22Rv1 (cell line): Measurements from ENCODE around the gene ENTR1.

Experiments
- CTCF ChIP-seq: fragments of 450-650 bp; IDR thresholded peaks from 2 replicates; pipeline ENCODE4 v1.5.1; 2017; ENCODE audit warnings: mild to moderate bottlenecking
- ZFX ChIP-seq: fragments of 450-650 bp; IDR thresholded peaks from 2 replicates; pipeline ENCODE4 v1.6.1; 2017; ENCODE audit warnings: antibody characterized with exemption, borderline replicate concordance

GRCh38 chr9:136416427-136416826 is 6.0 kb upstream of the ENTR1 start:
- TF ChIP-seq CTCF = no peak
- TF ChIP-seq ZFX = no peak
